HepG2 (cell line): ENCODE data around the gene LDLRAD4. TPM values are rescaled to one million over a fixed set of nuclear protein-coding genes. Genes with fewer than 3 reads are reported as not detected.

ENCODE experiments used
- ATAC-seq: fragments of 200-7000 bp; cut with Tn5 transposase; 3 replicates; pipeline ENCODE4 v1.9.1; 2020; ENCODE audit warnings: mild to moderate bottlenecking, moderate library complexity
- BruUV-seq: library from RNA; stranded (reverse); fragments of 400-500 nt; replicated peaks from 2 replicates; lab custom pipeline; 2021; lab: Mats Ljungman, UMichigan
- CTCF ChIA-PET: fragments of 300-600 bp; formaldehyde crosslinking; extraction: SDS; loops from one replicate; lab custom pipeline; 2021; ENCODE audit warnings: low total read pairs, inconsistent platforms, low intra/inter-chr PET ratio; lab: Yijun Ruan, JAX
- POLR2A ChIA-PET: fragments of 350-600 bp; sonication (Branson Sonifier 250); formaldehyde crosslinking; loops from one replicate; lab custom pipeline; 2020; ENCODE audit warnings: antibody characterized with exemption, inconsistent platforms; lab: Yijun Ruan, JAX
- DNase-seq: peaks from one replicate; pipeline ENCODE4 v3.0.0-alpha.2; 2015; ENCODE audit warnings: low spot score
- FAIRE-seq: peaks from 3 replicates; lab custom pipeline; 2011; peaks lifted over from hg19 to GRCh38; lab: Jason Lieb, UNC
- H2AFZ ChIP-seq: one replicate; pipeline ENCODE4 v1.6.1; 2011; ENCODE audit warnings: low read length, inconsistent platforms
- H3K27ac ChIP-seq: fragments of 300-600 bp; 3 replicates; pipeline ENCODE4 v1.8.0; 2011; ENCODE audit warnings: mixed run types, mild to moderate bottlenecking, mixed read lengths, low read length, inconsistent platforms; ENCODE audit not compliant: insufficient read depth; ENCODE audit errors: extremely low read length
- H3K27me3 ChIP-seq, 2 experiments: fragments of 200-600 bp in 1 of 2; 2 replicates in 1 of 2; 3 replicates in 1 of 2; pipeline versions ENCODE4 v1.6.0 to v1.8.0; 2011; ENCODE audit warnings: low read length in 2 of 2, mild to moderate bottlenecking in 2 of 2, moderate library complexity in 2 of 2, inconsistent platforms in 1 of 2; ENCODE audit not compliant: insufficient read depth in 2 of 2, control insufficient read depth in 1 of 2
- H3K36me3 ChIP-seq, 2 experiments: fragments of 200-600 bp in 1 of 2; replicated peaks in 1 of 2; 2 replicates in 1 of 2; 3 replicates in 1 of 2; pipeline versions ENCODE4 v1.5.1 to v1.8.0; 2011; ENCODE audit warnings: low read length in 2 of 2, inconsistent platforms in 1 of 2; ENCODE audit not compliant: insufficient read depth in 2 of 2, control insufficient read depth in 1 of 2
- H3K4me1 ChIP-seq: 2 replicates; pipeline ENCODE4 v1.5.1; 2012; ENCODE audit warnings: low read length, inconsistent platforms; ENCODE audit not compliant: insufficient read depth
- H3K4me2 ChIP-seq: 2 replicates; pipeline ENCODE4 v1.6.0; 2011; ENCODE audit warnings: low read depth, low read length, inconsistent platforms
- H3K4me3 ChIP-seq, 3 experiments: fragments of 200-600 bp in 1 of 3; sonication (generic), shearing (Covaris generic) in 1 of 3; replicated peaks in 1 of 3; 2 replicates each; pipeline ENCODE4 v1.5.1; 2011 to 2016; ENCODE audit warnings: low read length in 3 of 3, inconsistent platforms in 2 of 3, low read depth in 2 of 3, mild to moderate bottlenecking in 2 of 3, control low read depth in 1 of 3, mixed read lengths in 1 of 3; ENCODE audit not compliant: insufficient read depth in 1 of 3
- H3K79me2 ChIP-seq: one replicate; pipeline ENCODE4 v1.6.1; 2011; ENCODE audit warnings: low read length, inconsistent platforms; ENCODE audit not compliant: insufficient read depth
- H3K9ac ChIP-seq: 2 replicates; pipeline ENCODE4 v1.6.0; 2011; ENCODE audit warnings: mild to moderate bottlenecking, low read depth, low read length, inconsistent platforms; ENCODE audit not compliant: insufficient read depth
- H3K9me3 ChIP-seq: 2 replicates; pipeline ENCODE4 v1.5.1; 2012; ENCODE audit warnings: mild to moderate bottlenecking, low read length
- H4K20me1 ChIP-seq: 2 replicates; pipeline ENCODE4 v1.6.0; 2011; ENCODE audit warnings: inconsistent platforms, mild to moderate bottlenecking, low read length, moderate library complexity; ENCODE audit not compliant: insufficient read depth
- EP300 ChIP-seq, 3 experiments: sonication (generic) in 1 of 3; formaldehyde crosslinking in 1 of 3; IDR thresholded peaks; 2 replicates each; pipeline versions ENCODE4 v1.5.1 to v1.6.1; 2011 to 2020; ENCODE audit warnings: low read depth in 2 of 3, low read length in 2 of 3, borderline replicate concordance in 1 of 3, improper control_type of control experiment in 1 of 3, mild to moderate bottlenecking in 1 of 3, missing genetic modification reagents in 1 of 3, moderate library complexity in 1 of 3
- ESRRA ChIP-seq: sonication (generic); formaldehyde crosslinking; IDR thresholded peaks from 2 replicates; pipeline ENCODE4 v1.5.1; 2020; ENCODE audit warnings: mild to moderate bottlenecking, low read depth, missing genetic modification reagents
- KLF9 ChIP-seq: IDR thresholded peaks from 2 replicates; pipeline ENCODE4 v1.6.1; 2016; ENCODE audit warnings: low read depth
- POGZ ChIP-seq: sonication (generic); formaldehyde crosslinking; IDR thresholded peaks from 2 replicates; pipeline ENCODE4 v1.4.0; 2020; ENCODE audit warnings: mild to moderate bottlenecking, missing genetic modification reagents
- RXRA ChIP-seq: sonication (generic); formaldehyde crosslinking; IDR thresholded peaks from 2 replicates; pipeline ENCODE4 v1.5.1; 2020; ENCODE audit warnings: missing genetic modification reagents
- TBX3 ChIP-seq: fragments of 450-650 bp; IDR thresholded peaks from 2 replicates; pipeline ENCODE4 v1.6.1; 2017; ENCODE audit warnings: antibody characterized with exemption, mild to moderate bottlenecking, inconsistent platforms, borderline replicate concordance
- TEAD3 ChIP-seq: optimal IDR thresholded peaks from 2 replicates; pipeline ENCODE3; 2016; ENCODE audit warnings: borderline replicate concordance
- TGIF2 ChIP-seq: IDR thresholded peaks from 2 replicates; pipeline ENCODE4 v1.6.1; 2016; ENCODE audit warnings: control low read depth, missing compliant biosample characterization
- U2AF1 ChIP-seq: fragments of 200-400 bp; formaldehyde crosslinking; optimal IDR thresholded peaks from 2 replicates; pipeline ENCODE3; 2017; ENCODE audit warnings: mild to moderate bottlenecking, low read depth, low read length
- ZNF510 ChIP-seq: sonication (generic); formaldehyde crosslinking; IDR thresholded peaks from 2 replicates; pipeline ENCODE4 v1.4.0; 2020; ENCODE audit warnings: low read depth, mild to moderate bottlenecking, missing genetic modification reagents
- ZNF737 ChIP-seq: sonication (generic); formaldehyde crosslinking; IDR thresholded peaks from 2 replicates; pipeline ENCODE4 v1.5.0; 2020; ENCODE audit warnings: missing genetic modification reagents, mild to moderate bottlenecking, borderline replicate concordance
- WGBS: methylation state at CpG from one replicate; pipeline ENCODE4 v1.1.6; 2017; ENCODE audit warnings: low lambda C conversion rate; 5-methylcytosine and 5-hydroxymethylcytosine counted together
- in situ Hi-C: cut with HindIII; loops from 2 replicates; pipeline ENCODE4 v1.10.0; 2017; ENCODE audit warnings: low pct_unique_long_range_greater_than_20kb; ENCODE audit not compliant: extremely low pct_ligation_motif_present
- intact Hi-C: fragments of 100-400 bp; cut with micrococcal nuclease; formaldehyde crosslinking; loops from one replicate; pipeline ENCODE4 v1.10.0; 2022; ENCODE audit not compliant: unreplicated experiment
- polyA plus RNA-seq, 8 experiments: library from polyadenylated mRNA; depleted of rRNA in 3 of 8; stranded (reverse) in 7 of 8; unstranded in 1 of 8; fragments of >200 nt; fragmentation: Illumina TruSeq in 4 of 8; extraction: Trizol in 4 of 8; gene quantifications; 2 replicates each; pipeline versions ENCODE4 v1.2.1 to v1.2.3, GENCODE V29; 2011 to 2016; ENCODE audit warnings: low read depth in 4 of 8, missing spikeins in 1 of 8, mixed read lengths in 1 of 8; ENCODE audit not compliant: insufficient read depth in 1 of 8
- total RNA-seq, 5 experiments: library from RNA; depleted of rRNA; stranded (reverse); fragments of >200 nt; fragmentation: Illumina TruSeq; extraction: Trizol; gene quantifications; 2 replicates each; pipeline ENCODE4 v1.2.3, GENCODE V29; 2016; ENCODE audit warnings: low read depth in 1 of 5
- TF ChIP-seq, protein P1 (sequence below): sonication (generic); formaldehyde crosslinking; IDR thresholded peaks from 2 replicates; pipeline ENCODE4 v1.4.0; 2020; ENCODE audit warnings: missing genetic modification reagents
- TF ChIP-seq, protein P2 (sequence below): sonication (generic); formaldehyde crosslinking; IDR thresholded peaks from 2 replicates; pipeline ENCODE4 v1.9.0; 2022; ENCODE audit warnings: low read depth, missing genetic modification reagents
- TF ChIP-seq, protein P3 (sequence below): sonication (generic); formaldehyde crosslinking; IDR thresholded peaks from 2 replicates; pipeline ENCODE4 v1.5.1; 2020; ENCODE audit warnings: missing genetic modification reagents, mild to moderate bottlenecking, borderline replicate concordance
- TF ChIP-seq, protein P4 (sequence below): sonication (generic); formaldehyde crosslinking; IDR thresholded peaks from 2 replicates; pipeline ENCODE4 v1.9.0; 2021; ENCODE audit warnings: missing genetic modification reagents, borderline replicate concordance

LDLRAD4 gene
- total and polyA plus RNA-seq, 2 of the 13 experiments (the other 11 are each of a cell fraction or from before 2014, with no cell fraction given): 13.6 to 20.9 TPM

DNA sequence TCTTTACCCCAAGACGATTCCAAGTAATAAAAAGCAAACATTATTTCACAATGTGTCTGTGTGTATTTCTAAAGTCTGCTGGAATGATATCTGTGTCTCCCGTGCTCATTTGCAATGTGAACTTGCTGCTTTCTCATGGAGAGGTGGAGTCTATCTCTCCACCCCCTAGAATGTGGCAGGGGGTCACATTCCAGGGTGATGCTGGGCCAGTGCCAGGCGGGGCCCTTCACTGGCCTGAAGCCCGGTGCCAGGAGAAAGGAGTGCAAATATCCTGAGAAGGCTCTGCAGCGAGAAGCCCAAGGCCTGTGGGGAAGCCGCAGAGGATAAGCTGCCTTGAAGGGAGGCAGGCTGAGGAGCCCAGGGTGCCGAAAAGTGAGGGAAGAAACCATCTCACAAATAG lies 26.8 kb upstream of the LDLRAD4 start:
- Histone ChIP-seq H3K9me3 (no peaks in the 10 kb centered on the region), H3K9ac (no peak overlapping the region), H3K27ac (no peak overlapping the region), H3K27me3 (no peaks in the 10 kb centered on the region; a peak in 1 of 5 replicates), H2AFZ (no peak overlapping the region), H3K4me2 (peak overlapping the region; percentile 55), H3K4me3 (no peak overlapping the region), H4K20me1 (no peaks in the 10 kb centered on the region), H3K79me2 (no peaks in the 10 kb centered on the region), H3K36me3 (no peaks in the 10 kb centered on the region), H3K4me1 (peaks cover 19% of the 10 kb centered on the region)
- ChIA-PET CTCF (no interaction called here), POLR2A (no interaction called here)
- in situ Hi-C loops: no loop called here
- 14% methylated on average over 7 of the region's 7 CpGs for WGBS
- FAIRE-seq (peak; percentile 15), DNase-seq (peak; percentile 42), ATAC-seq (peak; percentile 79)
- intact Hi-C loops: no loop called here
- no TSS peak for BruUV-seq
- TF ChIP-seq, protein P1, sequence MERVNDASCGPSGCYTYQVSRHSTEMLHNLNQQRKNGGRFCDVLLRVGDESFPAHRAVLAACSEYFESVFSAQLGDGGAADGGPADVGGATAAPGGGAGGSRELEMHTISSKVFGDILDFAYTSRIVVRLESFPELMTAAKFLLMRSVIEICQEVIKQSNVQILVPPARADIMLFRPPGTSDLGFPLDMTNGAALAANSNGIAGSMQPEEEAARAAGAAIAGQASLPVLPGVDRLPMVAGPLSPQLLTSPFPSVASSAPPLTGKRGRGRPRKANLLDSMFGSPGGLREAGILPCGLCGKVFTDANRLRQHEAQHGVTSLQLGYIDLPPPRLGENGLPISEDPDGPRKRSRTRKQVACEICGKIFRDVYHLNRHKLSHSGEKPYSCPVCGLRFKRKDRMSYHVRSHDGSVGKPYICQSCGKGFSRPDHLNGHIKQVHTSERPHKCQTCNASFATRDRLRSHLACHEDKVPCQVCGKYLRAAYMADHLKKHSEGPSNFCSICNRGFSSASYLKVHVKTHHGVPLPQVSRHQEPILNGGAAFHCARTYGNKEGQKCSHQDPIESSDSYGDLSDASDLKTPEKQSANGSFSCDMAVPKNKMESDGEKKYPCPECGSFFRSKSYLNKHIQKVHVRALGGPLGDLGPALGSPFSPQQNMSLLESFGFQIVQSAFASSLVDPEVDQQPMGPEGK (CRISPR knock-in tag): peak; percentile 49; the same call in 1 of the 2 replicates
- no peak for TF ChIP-seq TGIF2 (CRISPR knock-in tag)
- TF ChIP-seq TEAD3 (CRISPR knock-in tag): peak; percentile 88
- no peak for TF ChIP-seq TBX3
- TF ChIP-seq, protein P2, sequence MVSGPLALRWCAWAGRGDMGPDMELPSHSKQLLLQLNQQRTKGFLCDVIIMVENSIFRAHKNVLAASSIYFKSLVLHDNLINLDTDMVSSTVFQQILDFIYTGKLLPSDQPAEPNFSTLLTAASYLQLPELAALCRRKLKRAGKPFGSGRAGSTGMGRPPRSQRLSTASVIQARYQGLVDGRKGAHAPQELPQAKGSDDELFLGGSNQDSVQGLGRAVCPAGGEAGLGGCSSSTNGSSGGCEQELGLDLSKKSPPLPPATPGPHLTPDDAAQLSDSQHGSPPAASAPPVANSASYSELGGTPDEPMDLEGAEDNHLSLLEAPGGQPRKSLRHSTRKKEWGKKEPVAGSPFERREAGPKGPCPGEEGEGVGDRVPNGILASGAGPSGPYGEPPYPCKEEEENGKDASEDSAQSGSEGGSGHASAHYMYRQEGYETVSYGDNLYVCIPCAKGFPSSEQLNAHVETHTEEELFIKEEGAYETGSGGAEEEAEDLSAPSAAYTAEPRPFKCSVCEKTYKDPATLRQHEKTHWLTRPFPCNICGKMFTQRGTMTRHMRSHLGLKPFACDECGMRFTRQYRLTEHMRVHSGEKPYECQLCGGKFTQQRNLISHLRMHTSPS: 0 out of 2 replicates have a peak, but pooled peaks have one; percentile 22
- TF ChIP-seq RXRA: no peak
- TF ChIP-seq U2AF1: no peak
- no peak for TF ChIP-seq KLF9
- no peak for TF ChIP-seq ESRRA (CRISPR knock-in tag)
- TF ChIP-seq, protein P3, sequence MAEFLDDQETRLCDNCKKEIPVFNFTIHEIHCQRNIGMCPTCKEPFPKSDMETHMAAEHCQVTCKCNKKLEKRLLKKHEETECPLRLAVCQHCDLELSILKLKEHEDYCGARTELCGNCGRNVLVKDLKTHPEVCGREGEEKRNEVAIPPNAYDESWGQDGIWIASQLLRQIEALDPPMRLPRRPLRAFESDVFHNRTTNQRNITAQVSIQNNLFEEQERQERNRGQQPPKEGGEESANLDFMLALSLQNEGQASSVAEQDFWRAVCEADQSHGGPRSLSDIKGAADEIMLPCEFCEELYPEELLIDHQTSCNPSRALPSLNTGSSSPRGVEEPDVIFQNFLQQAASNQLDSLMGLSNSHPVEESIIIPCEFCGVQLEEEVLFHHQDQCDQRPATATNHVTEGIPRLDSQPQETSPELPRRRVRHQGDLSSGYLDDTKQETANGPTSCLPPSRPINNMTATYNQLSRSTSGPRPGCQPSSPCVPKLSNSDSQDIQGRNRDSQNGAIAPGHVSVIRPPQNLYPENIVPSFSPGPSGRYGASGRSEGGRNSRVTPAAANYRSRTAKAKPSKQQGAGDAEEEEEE (CRISPR knock-in tag): no peak
- TF ChIP-seq EP300 (IDR thresholded peaks at IDR 0.05; ENCODE audit: low read depth in 2 of 2, low read length in 2 of 2): no peak
- TF ChIP-seq EP300 (CRISPR knock-in tag; IDR thresholded peaks at IDR 0.05; ENCODE audit: borderline replicate concordance): no peak
- no peak for TF ChIP-seq ZNF737 (CRISPR knock-in tag)
- TF ChIP-seq, protein P4, sequence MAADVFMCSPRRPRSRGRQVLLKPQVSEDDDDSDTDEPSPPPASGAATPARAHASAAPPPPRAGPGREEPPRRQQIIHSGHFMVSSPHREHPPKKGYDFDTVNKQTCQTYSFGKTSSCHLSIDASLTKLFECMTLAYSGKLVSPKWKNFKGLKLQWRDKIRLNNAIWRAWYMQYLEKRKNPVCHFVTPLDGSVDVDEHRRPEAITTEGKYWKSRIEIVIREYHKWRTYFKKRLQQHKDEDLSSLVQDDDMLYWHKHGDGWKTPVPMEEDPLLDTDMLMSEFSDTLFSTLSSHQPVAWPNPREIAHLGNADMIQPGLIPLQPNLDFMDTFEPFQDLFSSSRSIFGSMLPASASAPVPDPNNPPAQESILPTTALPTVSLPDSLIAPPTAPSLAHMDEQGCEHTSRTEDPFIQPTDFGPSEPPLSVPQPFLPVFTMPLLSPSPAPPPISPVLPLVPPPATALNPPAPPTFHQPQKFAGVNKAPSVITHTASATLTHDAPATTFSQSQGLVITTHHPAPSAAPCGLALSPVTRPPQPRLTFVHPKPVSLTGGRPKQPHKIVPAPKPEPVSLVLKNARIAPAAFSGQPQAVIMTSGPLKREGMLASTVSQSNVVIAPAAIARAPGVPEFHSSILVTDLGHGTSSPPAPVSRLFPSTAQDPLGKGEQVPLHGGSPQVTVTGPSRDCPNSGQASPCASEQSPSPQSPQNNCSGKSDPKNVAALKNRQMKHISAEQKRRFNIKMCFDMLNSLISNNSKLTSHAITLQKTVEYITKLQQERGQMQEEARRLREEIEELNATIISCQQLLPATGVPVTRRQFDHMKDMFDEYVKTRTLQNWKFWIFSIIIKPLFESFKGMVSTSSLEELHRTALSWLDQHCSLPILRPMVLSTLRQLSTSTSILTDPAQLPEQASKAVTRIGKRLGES (CRISPR knock-in tag): no peak
- no peak for TF ChIP-seq POGZ (CRISPR knock-in tag)
- no peak for TF ChIP-seq ZNF510 (CRISPR knock-in tag)
